GM19468 (cell line): ENCODE data around the gene CEP72.

ENCODE experiments used
- ATAC-seq: cut with Tn5 transposase; IDR thresholded peaks from one replicate; pipeline ENCODE4 v1.9.1; 2021; ENCODE audit warnings: mild to moderate bottlenecking, moderate library complexity, moderate number of reproducible peaks; ENCODE audit not compliant: unreplicated experiment; ENCODE audit errors: extremely low read depth

Gene CEP72

DNA sequence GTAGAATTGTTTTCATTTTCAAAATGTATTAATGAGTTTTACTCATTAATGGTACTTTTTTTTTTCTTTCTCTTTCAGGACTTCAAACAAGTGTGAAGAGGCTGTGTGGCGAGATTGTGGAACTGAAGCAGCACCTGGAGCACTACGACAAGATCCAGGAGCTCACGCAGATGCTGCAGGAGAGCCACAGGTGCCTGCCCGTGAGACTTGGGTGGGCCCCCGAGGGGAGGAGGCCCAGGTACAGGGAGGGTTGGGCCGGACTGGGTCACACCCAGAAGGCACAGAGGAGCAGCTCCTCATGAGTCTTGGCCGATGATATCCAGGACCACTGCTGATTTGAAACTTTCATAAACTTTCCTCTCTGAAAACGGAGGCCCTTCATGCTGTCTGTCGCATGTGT, 35.6 kb downstream of the CEP72 start:
- no peak for ATAC-seq

DNA sequence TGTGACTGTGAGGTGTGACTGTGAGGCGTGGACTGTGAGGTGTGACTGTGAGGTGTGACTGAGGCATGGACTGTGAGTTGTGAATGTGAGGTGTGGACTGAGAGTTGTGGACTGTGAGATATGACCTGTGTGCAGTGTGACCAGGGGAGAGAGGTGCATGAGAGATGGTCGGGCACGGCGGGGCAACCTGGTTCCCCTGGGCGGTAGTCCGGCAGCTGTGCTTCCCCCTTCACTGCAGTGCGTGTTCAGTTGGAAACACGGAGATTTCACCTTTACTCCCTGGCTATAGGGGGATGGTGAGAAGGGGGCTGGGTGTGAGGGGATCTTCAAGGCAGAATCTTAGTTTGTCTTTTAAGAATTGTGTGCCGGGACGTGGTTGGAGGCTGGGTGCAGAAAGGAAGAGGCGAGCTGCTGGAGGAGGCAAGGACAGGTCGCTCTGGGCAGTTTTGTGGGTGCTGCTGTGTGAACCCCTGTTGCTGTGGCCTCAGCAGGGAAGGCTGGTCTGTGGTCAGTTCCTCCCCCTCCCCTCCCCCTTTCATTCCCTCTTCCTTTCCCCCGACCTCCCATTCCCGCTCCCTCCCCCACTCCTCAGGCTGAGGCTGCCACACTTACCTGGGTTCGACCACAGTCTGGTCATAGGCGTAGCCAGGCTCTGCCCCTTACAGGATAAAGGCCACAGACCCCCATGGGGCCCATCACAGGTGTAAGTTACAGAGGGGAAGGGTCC, 39.3 kb downstream of the CEP72 start:
- no peak for ATAC-seq

DNA sequence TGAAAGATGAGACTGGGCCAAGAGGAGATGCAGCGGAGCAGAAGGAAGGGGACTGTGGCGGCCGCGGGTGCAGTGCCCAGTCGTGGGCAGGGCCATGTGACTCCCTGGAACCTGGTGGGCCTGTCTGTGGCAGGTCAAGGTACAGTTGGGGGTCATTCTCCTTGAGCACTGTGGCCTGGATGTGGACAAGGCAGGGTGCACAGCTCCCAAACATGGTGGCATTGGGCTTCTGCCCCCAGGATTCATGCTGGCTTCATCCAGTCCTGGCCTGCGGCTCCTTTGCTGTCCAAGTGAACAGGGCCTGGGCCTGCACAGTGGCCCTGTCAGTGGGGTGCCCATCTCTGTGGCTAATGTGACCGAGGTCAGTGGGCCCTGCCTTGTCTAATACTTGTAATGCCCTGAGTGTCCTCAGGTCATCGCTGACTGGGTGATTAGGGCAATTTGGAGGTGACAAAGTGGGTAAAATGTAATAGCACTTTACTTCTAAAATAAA, 39.9 kb downstream of the CEP72 start:
- no peak for ATAC-seq

DNA sequence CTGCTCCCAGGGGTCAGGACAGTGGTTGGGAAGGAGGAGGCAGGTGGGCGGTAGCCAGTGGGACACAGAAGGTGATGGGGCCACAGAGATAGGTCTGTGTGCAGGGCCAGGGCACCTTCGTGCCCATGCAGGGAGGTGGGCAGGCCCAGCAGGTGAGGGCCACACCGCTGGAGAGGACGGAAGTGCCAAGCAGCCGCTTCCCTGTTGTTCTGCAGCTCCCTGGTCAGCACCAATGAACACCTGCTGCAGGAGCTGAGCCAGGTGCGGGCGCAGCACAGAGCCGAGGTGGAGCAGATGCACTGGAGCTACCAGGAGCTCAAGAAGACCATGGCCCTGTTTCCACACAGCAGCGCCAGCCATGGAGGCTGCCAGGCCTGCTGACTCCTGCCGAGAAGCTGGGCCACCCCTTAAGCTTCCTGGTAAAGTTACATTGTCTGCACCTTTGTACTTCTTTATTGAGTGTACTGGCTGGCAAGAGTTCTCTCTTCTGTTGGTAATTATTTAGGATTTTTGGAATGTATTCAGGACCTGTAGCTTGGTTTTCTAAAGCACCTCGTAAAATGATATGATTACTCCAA, 40.7 kb downstream of the CEP72 start:
- no peak for ATAC-seq

DNA sequence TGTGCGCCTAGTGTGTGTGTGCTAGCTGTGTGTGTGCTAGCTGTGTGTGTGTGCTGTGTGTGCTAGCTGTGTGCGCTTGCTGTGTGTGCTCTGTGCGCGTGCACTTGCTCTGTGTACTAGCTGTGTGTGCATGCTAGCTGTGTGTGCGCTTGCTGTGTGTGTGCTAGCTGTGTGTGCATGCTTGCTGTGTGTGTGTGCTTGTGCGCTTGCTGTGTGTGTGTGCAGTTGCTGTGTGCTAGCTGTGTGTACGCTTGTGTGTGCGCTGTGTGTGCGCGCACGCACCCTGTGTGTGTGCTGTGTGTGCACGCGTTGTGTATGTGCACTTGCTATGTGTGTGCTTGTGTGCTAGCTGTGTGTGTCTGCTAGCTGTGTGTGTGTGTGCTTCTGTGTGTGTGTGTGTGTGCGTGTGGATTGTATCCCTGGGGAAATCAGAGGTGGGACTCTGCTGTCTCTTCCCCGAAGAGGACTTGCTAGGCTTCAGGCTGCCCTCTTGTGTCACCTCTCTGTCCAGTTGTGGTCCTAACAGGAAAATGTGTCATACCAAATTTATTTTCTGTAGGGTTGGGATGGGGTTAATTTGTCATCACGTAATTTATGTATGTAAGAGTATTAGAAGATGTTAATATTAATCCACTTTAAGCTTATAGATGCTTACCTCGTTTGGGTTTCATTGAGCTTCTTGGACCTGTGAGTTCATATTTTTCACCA, 42.1 kb downstream of the CEP72 start:
- ATAC-seq, result no peak

DNA sequence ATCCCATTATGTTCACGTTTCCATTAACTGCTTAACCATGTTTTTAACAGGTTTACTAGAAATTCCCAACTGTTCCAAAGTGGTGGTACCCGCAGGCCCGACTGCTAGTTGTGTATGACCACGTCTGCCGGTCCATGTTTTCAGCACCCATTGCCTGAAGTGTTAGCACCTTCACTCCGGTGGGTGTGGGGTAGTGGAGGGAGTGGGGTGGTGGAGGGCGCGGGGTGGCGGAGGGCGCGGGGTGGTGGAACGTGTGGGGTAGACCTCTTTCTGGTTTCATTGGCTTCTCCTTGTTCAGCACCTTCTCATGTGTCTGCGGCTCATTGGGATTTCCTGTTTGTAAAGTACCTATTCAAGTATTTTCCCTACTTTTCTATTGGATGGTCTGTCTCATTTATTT, 43.3 kb downstream of the CEP72 start:
- no peak for ATAC-seq

DNA sequence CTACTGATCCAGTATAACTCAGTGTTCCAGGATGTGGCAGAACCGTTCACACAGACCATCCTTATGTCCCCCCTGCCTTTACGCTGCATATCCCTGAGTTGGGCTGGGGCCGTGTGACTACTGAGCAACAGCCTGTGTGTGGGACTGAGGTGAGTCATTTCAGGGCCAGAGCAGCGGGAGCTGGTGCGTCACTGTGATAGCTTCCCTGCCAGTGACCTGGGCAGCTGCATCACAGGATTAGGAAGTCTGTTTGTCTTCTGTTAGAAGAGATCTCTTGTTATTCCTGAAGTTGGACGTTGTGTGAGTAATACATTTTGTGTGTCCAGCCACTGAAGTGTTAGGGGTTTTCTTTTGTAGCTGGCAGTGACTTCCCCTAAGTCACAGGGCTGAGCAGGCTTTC, 45.4 kb downstream of the CEP72 start:
- no peak for ATAC-seq

DNA sequence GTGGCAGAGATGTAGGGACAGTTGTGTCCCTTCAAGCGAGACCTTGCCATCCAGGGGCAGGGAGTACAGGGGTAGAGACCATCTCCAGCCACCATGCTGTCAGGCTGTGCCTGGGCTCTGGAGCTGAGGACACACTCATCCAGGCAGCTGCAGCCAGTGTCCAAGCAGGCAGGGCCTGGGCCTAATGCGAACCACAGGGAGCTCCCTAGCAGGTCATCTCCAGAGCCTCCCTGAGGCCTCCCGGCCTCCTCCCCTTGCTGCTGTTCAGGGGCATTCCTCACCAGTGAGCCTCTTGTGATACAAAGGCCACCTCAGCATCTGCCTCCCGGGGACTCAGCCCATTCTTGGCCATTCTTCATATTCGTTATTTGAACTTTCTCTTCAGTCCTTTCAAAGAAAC, 46.0 kb downstream of the CEP72 start:
- no peak for ATAC-seq

DNA sequence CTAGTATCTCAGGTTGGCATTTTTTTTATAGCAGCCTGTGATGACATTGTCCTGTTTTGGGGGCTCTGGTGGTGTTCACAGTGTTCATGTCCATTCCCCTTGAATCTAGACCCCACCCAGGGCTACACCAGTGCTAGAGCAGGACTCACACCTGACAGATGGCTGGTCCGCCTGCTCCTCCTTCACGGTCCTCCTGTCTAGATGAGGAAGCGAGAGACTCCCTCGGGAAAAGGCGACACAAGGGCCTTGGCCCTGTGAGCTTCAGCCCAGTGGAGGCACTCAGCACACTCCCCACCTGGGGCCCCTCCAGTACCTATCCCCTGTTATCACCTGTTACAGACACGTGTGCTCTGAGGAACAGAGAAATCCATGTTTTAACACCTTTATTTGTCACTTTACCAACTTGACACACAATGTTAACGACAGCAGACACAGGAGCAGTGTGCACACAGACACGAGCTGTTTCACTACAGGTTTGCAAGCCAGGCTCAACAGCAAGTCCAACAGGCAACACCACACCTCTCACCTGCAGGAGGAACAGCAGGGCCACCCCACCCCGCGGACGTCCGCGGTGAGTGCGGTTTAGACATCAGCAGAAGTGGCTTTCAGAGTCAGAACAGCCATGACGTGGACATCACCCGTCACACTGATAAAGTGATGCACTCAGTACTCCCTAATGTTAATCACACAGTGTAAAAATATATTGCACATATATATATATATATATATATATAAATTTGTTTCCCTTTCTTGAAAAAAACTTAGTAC, 47.5 kb downstream of the CEP72 start:
- no peak for ATAC-seq

DNA sequence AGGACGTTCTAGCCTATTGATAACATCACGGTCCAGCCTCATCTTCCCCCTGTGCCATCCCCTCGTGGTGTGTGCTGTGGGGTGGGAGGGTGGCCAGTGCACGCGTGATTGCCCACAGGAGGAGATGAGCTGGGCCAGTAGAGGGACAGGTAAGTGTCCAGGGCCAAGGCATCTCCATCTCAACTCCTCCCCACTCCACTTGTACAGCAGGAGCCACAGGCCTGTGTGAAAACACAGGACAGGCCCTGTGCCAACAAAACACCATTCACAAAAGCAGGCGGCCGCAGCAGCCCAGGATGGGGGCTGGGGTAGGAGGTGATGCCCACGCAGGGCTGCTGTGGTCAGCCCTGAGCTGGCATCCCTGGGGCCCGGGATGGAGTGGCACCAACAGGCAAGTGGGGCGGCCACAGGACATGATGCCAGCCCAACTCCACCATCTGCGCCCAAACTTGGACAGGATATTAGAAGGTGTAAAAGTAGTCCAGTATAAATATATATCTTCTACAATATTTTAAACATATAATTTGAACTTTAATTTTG, 48.4 kb downstream of the CEP72 start:
- no peak for ATAC-seq

DNA sequence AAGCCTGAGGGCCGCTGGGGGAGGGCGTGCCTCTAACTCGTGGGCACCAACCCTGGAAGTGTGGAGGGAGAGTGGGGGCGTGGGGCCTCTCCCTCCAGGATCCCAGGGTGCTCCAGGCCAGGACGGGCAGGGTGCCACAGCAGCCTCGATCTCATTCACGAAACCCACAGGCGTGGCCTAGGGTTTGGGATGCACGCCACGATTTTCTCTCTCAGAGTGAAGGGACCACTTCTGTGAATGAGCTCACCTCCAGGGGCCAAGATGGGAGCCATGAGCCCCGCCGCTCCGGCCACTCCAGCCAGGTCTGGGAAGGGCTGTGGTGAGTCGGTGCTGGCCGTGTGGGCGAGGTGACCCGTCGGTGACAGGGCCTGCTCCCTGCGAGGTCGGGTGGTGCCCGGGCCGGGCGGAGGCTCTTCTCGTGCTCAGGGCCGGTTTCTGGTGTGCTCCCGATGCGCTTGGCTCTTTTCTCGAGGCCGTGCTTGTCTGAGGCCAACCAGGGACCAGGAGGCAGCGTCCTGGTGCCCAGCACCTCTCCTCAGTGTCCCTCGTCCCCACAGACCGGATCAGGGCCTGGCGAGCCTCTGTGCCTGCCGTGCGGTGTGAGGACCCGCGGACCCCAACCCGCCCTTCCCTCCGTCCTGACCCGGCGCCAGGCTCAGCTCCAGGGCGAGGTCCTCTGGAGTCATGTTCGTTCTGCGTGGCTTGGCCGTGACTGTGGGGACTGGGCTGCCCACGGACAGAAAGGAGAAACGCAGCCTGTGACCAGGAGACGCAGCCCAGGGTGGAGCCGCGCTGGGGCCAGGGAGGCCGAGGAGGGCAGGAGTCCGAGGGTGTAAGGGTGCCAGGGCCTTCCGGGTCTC, 50.0 kb downstream of the CEP72 start:
- no peak for ATAC-seq

DNA sequence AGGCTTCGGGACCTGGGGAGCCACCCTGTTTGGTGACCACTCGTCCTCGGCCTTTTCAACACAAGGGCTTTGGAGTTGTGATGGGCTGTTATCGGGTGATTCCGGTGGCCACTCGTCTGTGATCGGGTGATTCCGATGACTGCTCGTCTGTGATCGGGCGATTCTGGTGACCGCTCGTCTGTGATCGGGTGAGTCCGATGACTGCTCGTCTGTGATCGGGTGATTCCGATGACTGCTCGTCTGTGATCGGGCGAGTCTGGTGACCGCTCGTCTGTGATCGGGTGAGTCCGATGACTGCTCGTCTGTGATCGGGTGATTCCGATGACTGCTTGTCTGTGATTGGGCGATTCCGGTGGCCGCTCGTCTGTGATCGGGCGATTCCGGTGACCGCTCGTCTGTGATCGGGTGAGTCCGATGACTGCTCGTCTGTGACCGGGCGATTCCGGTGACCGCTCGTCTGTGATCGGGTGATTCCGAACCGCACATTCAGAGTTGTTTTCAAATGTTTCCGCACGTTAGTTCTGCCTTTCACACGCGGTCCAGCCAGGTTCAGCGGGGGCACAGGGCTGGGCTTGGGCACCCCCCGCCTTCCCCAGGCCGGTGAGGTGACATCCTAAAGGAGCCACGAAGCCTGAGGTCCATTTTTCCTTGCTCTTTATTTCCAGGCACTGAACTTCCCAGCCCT, 50.8 kb downstream of the CEP72 start:
- ATAC-seq, result no peak

DNA sequence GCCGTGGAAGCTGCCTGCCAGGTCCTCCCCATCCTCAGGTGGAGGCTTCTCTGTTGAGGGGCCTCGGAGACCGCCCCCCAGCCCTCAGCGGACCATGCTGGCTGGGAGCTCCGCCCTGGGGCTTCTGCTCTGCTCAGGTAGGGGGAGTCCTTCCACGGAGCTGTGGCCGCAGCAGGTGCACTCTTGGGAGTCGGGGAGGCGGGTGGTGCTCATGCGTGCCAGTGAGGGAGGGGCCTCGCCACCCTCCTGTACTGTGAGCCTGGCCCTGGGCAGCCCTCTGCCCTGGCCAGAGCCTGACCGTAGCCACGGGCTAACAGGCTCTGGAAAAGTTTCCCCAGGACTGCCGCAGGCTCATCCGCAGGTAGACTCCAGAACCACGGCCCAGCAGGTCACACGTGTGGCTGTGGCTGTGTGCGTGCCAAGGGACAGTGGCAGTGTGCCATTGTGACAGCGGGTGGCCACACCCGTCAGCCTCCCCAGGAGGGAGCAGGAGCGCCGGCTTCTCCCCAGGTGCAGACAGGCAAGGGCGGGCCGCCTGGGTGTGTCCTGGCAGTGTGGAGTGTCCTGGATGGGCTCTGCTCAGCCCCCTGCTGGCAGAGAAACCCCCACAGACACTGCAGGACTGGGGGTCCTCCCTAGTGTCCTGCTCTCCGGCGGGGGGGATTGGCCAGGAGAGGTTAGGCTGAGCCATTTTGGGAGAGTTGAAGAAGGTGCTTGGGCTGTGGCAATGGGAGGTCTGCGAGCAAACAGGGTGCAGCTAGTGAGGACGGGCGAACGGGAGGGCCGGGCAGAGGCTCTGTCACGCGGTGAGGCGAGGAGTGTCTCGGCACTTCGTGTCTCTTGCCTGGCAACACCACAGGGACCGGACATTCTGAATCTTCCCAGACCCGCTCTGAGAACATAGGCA, 51.5 kb downstream of the CEP72 start:
- ATAC-seq, result no peak

DNA sequence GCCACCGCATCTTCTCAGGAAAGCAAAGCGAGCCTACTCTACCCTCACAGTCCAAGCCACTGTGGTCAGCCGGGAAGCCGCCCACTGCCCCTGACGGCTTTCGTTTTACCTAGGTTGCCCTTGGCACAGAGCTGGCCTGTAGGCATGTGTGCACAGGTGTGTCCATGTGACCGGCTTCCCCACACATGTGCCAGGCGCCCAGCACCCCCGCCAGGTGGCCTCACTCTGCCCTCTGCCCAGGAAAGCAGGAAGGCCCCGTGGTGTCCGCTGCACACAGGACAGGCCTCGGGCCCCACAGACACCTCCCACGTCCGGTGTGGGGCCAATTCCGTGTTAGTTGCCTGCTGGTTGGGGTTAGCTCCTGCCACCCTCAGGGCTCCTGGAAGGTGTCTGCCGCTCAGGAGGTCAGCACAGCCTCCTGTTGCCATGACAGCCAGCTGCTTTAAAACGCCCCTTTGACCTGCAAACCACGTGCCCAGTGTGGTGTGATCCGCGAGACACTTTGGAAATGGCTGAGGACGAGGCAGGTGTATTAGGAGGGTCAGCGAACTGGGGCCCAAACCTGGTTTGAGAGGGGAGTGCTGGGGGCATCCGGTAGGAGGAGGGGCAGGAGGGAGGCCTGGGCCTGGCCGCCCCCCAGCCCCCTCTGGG, 52.3 kb downstream of the CEP72 start:
- ATAC-seq, result no peak

DNA sequence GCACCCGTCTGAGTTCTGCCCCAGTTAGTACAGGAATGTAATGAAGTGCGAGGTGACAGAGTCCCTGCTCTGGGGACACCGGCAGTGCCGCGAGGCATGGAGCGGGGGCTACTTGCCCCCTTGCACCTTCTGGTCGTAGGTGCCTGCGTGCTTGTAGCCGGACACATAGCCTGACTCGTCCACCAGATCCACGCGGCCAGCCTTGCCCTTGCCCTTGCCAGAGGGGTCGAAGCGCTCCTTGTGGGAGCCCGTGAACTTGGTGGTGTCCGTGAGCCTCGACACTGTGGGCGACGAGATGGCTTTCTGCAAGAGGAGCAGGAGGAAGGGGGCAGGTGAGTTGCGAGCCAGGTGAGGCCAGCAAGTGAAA, 52.8 kb downstream of the CEP72 start:
- ATAC-seq, result no peak

DNA sequence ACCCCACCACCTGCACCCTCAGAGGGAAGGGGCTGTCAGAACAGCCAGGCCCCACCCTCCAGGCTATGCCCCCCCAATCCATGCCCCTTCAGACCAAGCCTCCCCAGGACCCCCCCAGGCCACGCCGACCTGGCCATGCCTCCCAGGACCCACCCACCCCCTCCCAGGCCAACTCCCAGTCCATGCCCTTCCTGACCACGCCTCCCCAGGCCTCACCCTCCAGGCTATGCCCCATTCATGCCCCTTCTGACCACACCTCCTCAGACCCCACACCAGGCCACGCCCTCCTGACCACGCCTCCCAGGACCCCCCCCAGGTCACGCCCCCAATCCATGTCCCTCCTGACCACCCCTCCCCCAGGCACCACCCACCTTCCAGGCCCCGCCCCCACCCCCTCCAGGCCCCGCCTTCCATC, 53.4 kb downstream of the CEP72 start:
- ATAC-seq, result no peak

DNA sequence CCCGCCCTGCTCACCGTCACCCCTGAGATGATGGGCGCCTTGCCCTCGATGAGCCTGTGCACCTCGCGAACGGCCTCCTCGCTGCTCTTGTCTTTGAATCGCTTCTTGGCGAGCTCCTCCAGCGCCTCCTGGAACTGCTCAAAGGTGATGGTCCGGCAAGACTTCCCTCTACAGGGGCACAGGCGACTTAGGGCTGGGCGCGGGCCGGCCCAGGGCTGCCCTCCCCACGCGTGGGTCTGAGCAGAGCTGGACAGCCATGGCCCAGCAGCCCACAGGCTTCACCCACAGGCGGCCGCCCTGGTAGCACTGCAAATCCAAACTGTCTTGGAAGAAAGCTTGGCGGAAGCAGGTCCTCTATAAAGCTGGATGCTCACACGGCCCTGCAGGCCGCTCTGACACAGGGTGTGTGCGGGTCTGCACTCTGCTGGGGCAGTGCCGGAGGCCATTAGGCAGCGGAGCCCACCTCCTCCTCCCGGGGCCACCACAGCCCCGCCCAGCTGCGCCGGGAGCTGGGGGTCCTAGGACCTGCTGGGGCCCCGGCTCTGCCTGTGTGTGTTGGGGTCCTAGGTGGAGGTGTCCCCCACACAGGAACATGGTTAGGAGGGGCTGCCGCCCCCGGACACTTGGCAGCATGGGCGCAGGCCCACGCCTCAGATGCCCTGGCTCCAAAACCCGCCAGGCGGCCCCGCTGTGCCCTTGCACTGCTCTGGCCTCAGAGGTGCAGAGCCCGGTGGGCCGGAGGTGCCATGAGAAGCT, 54.0 kb downstream of the CEP72 start:
- ATAC-seq, result no peak
